ENCODE results near the gene PML.

Gene PML

DNA sequence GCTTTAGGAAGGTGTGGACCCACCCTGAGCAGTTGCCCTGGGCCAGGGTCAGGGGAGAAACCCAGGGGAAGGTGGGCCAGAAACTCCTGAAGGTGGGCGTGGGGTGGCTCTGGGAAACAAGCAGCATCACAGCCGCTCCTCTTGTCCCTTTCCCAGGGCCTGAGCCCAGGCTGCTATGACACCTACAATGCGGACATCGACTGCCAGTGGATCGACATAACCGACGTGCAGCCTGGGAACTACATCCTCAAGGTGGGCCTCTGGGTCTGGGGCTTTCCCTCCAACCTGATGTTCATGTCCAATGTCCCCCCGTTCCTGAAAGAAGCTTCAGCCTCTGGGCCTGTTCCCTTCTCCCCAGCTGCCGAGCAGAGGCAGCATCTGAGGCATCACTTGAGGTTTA, 46.9 kb upstream of the PML start:
- TF ChIP-seq NFIC (IDR thresholded peaks at IDR 0.05) (no peak), USF1 (IDR thresholded peaks at IDR 0.05) (no peak), RAD21 (IDR thresholded peaks at IDR 0.05; ENCODE audit: low read depth) (no peak), CREB1 (IDR thresholded peaks at IDR 0.05; ENCODE audit: low read depth) (no peak), CEBPB (IDR thresholded peaks at IDR 0.05) (no peak), FOXM1 (IDR thresholded peaks at IDR 0.05; ENCODE audit: borderline replicate concordance, low read depth) (no peak), TCF12 (IDR thresholded peaks at IDR 0.05; ENCODE audit: low read depth) (no peak), MAX (IDR thresholded peaks at IDR 0.05) (no peak), EGR1 (IDR thresholded peaks at IDR 0.05) (no peak), ZBTB7A (IDR thresholded peaks at IDR 0.05; ENCODE audit: low read depth) (no peak), EP300 (IDR thresholded peaks at IDR 0.05; ENCODE audit: borderline replicate concordance) (no peak), TEAD4 (IDR thresholded peaks at IDR 0.05) (no peak), TAF1 (IDR thresholded peaks at IDR 0.05; ENCODE audit: low read depth) (no peak)
- TF ChIP-seq, protein P1, sequence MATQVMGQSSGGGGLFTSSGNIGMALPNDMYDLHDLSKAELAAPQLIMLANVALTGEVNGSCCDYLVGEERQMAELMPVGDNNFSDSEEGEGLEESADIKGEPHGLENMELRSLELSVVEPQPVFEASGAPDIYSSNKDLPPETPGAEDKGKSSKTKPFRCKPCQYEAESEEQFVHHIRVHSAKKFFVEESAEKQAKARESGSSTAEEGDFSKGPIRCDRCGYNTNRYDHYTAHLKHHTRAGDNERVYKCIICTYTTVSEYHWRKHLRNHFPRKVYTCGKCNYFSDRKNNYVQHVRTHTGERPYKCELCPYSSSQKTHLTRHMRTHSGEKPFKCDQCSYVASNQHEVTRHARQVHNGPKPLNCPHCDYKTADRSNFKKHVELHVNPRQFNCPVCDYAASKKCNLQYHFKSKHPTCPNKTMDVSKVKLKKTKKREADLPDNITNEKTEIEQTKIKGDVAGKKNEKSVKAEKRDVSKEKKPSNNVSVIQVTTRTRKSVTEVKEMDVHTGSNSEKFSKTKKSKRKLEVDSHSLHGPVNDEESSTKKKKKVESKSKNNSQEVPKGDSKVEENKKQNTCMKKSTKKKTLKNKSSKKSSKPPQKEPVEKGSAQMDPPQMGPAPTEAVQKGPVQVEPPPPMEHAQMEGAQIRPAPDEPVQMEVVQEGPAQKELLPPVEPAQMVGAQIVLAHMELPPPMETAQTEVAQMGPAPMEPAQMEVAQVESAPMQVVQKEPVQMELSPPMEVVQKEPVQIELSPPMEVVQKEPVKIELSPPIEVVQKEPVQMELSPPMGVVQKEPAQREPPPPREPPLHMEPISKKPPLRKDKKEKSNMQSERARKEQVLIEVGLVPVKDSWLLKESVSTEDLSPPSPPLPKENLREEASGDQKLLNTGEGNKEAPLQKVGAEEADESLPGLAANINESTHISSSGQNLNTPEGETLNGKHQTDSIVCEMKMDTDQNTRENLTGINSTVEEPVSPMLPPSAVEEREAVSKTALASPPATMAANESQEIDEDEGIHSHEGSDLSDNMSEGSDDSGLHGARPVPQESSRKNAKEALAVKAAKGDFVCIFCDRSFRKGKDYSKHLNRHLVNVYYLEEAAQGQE (IDR thresholded peaks at IDR 0.05; ENCODE audit: low read depth) = no peak

GRCh38 chr15:73948396-73948795, 46.1 kb upstream of the PML start:
- TF ChIP-seq, protein P1 (IDR thresholded peaks at IDR 0.05; ENCODE audit: low read depth) = no peak
- no peak for TF ChIP-seq TCF12 (IDR thresholded peaks at IDR 0.05; ENCODE audit: low read depth)
- TF ChIP-seq CREB1 (IDR thresholded peaks at IDR 0.05; ENCODE audit: low read depth) = no peak
- no peak for TF ChIP-seq TEAD4 (IDR thresholded peaks at IDR 0.05)
- TF ChIP-seq TAF1 (IDR thresholded peaks at IDR 0.05; ENCODE audit: low read depth) = no peak
- TF ChIP-seq EP300 (IDR thresholded peaks at IDR 0.05; ENCODE audit: borderline replicate concordance) = no peak
- TF ChIP-seq USF1 (IDR thresholded peaks at IDR 0.05) = no peak
- no peak for TF ChIP-seq NFIC (IDR thresholded peaks at IDR 0.05)
- TF ChIP-seq RAD21 (IDR thresholded peaks at IDR 0.05; ENCODE audit: low read depth) = no peak
- no peak for TF ChIP-seq MAX (IDR thresholded peaks at IDR 0.05)
- TF ChIP-seq ZBTB7A (IDR thresholded peaks at IDR 0.05; ENCODE audit: low read depth) = no peak
- TF ChIP-seq CEBPB (IDR thresholded peaks at IDR 0.05) = no peak
- no peak for TF ChIP-seq YY1 (IDR thresholded peaks at IDR 0.05; ENCODE audit: low read depth)
- no peak for TF ChIP-seq EGR1 (IDR thresholded peaks at IDR 0.05)
- no peak for TF ChIP-seq FOXM1 (IDR thresholded peaks at IDR 0.05; ENCODE audit: borderline replicate concordance, low read depth)

DNA sequence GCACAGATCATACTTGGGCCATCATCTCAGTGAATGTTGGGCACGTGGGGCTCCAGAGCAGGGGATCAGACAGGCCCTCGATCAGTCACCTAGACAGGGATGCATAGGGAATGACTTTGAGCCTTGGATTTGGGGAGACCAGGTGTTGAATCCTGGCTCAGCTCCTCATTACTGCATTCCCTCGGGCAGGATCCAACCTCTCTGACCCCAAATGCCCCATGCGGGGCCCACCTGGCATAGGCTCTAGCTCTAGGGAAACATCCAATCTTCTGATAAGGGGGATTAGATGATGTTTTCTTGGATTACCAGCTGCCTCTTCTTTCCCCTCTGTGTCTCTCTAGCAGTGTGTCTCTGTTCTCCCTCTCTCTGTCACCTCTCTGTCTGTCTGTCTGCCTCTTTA, 45.5 kb upstream of the PML start:
- TF ChIP-seq EGR1 (IDR thresholded peaks at IDR 0.05) (no peak), NFIC (IDR thresholded peaks at IDR 0.05) (no peak), RAD21 (IDR thresholded peaks at IDR 0.05; ENCODE audit: low read depth) (no peak), FOXM1 (IDR thresholded peaks at IDR 0.05; ENCODE audit: borderline replicate concordance, low read depth) (no peak), TCF12 (IDR thresholded peaks at IDR 0.05; ENCODE audit: low read depth) (no peak), CREB1 (IDR thresholded peaks at IDR 0.05; ENCODE audit: low read depth) (no peak), EP300 (IDR thresholded peaks at IDR 0.05; ENCODE audit: borderline replicate concordance) (no peak), USF1 (IDR thresholded peaks at IDR 0.05) (no peak), CEBPB (IDR thresholded peaks at IDR 0.05) (no peak), TAF1 (IDR thresholded peaks at IDR 0.05; ENCODE audit: low read depth) (no peak), ZBTB7A (IDR thresholded peaks at IDR 0.05; ENCODE audit: low read depth) (no peak), YY1 (IDR thresholded peaks at IDR 0.05; ENCODE audit: low read depth) (no peak), MAX (IDR thresholded peaks at IDR 0.05) (no peak), TEAD4 (IDR thresholded peaks at IDR 0.05) (no peak)
- TF ChIP-seq, protein P1 (IDR thresholded peaks at IDR 0.05; ENCODE audit: low read depth) = no peak
